GM10847 (cell line): Measurements from ENCODE around the gene PIK3CA.

Experiments used
- POLR2A ChIP-seq: IDR thresholded peaks from 2 replicates; pipeline ENCODE4 v1.6.1; 2011; ENCODE audit not compliant: insufficient read length; ENCODE audit errors: extremely low read depth

Gene PIK3CA

GRCh38 chr3:179268400-179269051 is 120.4 kb downstream of the PIK3CA start:
- no peak for TF ChIP-seq POLR2A

GRCh38 chr3:179269152-179269707 is 121.1 kb downstream of the PIK3CA start:
- no peak for TF ChIP-seq POLR2A

GRCh38 chr3:179272385-179272784 is 124.2 kb downstream of the PIK3CA start:
- no peak for TF ChIP-seq POLR2A

- no peak for TF ChIP-seq POLR2A
Measured at GRCh38 chr3:179276001-179276400, 127.8 kb downstream of the PIK3CA start.

GRCh38 chr3:179276743-179277142 is 128.6 kb downstream of the PIK3CA start:
- no peak for TF ChIP-seq POLR2A

- no peak for TF ChIP-seq POLR2A
Measured at GRCh38 chr3:179278151-179278550, 130.0 kb downstream of the PIK3CA start.

GRCh38 chr3:179278932-179279693 is 131.0 kb downstream of the PIK3CA start:
- no peak for TF ChIP-seq POLR2A

- TF ChIP-seq POLR2A = no peak
Measured at GRCh38 chr3:179279837-179280236, 131.7 kb downstream of the PIK3CA start.

- no peak for TF ChIP-seq POLR2A
Measured at GRCh38 chr3:179281825-179282224, 133.7 kb downstream of the PIK3CA start.

- no peak for TF ChIP-seq POLR2A
Measured at GRCh38 chr3:179286331-179286730, 138.2 kb downstream of the PIK3CA start.

GRCh38 chr3:179288845-179289244 is 140.7 kb downstream of the PIK3CA start:
- TF ChIP-seq POLR2A = no peak

GRCh38 chr3:179289295-179289694 is 141.1 kb downstream of the PIK3CA start:
- TF ChIP-seq POLR2A = no peak
